ENCODE measurements around the gene RBM5.

Gene RBM5

GRCh38 chr3:50139308-50139707, 50.6 kb downstream of the RBM5 start:
- DNase-seq (ENCODE audit: insufficient read length, low spot score) (no peak), FAIRE-seq (no peak)

GRCh38 chr3:50139718-50140423, 51.2 kb downstream of the RBM5 start:
- TF ChIP-seq POLR2A (IDR thresholded peaks at IDR 0.05; ENCODE audit: low read depth, low read length), result no peak
- no peak for FAIRE-seq
- DNase-seq (ENCODE audit: insufficient read length, low spot score), result no peak

More at GRCh38 chr3:50139308-50139707, 50.6 kb downstream of the RBM5 start:
- TF ChIP-seq POLR2A (IDR thresholded peaks at IDR 0.05; ENCODE audit: low read depth, low read length), result no peak

- DNase-seq (ENCODE audit: insufficient read length, low spot score) (no peak), FAIRE-seq (no peak)
- no peak for TF ChIP-seq POLR2A (IDR thresholded peaks at IDR 0.05; ENCODE audit: low read depth, low read length)
These were observed 52.3 kb downstream of the RBM5 start for GRCh38 chr3:50140990-50141389.

GRCh38 chr3:50146316-50146901, 57.7 kb downstream of the RBM5 start:
- DNase-seq (ENCODE audit: insufficient read length, low spot score) (no peak), FAIRE-seq (no peak)
- TF ChIP-seq POLR2A (IDR thresholded peaks at IDR 0.05; ENCODE audit: low read depth, low read length), result no peak

GRCh38 chr3:50147016-50147415, 58.3 kb downstream of the RBM5 start:
- TF ChIP-seq POLR2A (IDR thresholded peaks at IDR 0.05; ENCODE audit: low read depth, low read length), result no peak
- no peak for FAIRE-seq
- DNase-seq (ENCODE audit: insufficient read length, low spot score), result no peak

- FAIRE-seq, result no peak
These were observed 58.7 kb downstream of the RBM5 start for GRCh38 chr3:50147447-50147846.

GRCh38 chr3:50147861-50148260, 59.1 kb downstream of the RBM5 start:
- no peak for FAIRE-seq
- TF ChIP-seq POLR2A (IDR thresholded peaks at IDR 0.05; ENCODE audit: low read depth, low read length), result no peak

More at GRCh38 chr3:50147447-50147846, 58.7 kb downstream of the RBM5 start:
- no peak for TF ChIP-seq POLR2A (IDR thresholded peaks at IDR 0.05; ENCODE audit: low read depth, low read length)
- no peak for DNase-seq (ENCODE audit: insufficient read length, low spot score)

GRCh38 chr3:50150404-50150750, 61.7 kb downstream of the RBM5 start:
- DNase-seq (ENCODE audit: insufficient read length, low spot score) (no peak), FAIRE-seq (no peak)
- no peak for TF ChIP-seq POLR2A (IDR thresholded peaks at IDR 0.05; ENCODE audit: low read depth, low read length)

More at GRCh38 chr3:50147861-50148260, 59.1 kb downstream of the RBM5 start:
- no peak for DNase-seq (ENCODE audit: insufficient read length, low spot score)

- DNase-seq (ENCODE audit: insufficient read length, low spot score) (no peak), FAIRE-seq (no peak)
These were observed 62.4 kb downstream of the RBM5 start for GRCh38 chr3:50150863-50151686.

GRCh38 chr3:50151728-50152127, 63.0 kb downstream of the RBM5 start:
- DNase-seq (ENCODE audit: insufficient read length, low spot score), result no peak
- TF ChIP-seq POLR2A (IDR thresholded peaks at IDR 0.05; ENCODE audit: low read depth, low read length), result no peak
- FAIRE-seq, result no peak

More at GRCh38 chr3:50150863-50151686, 62.4 kb downstream of the RBM5 start:
- no peak for TF ChIP-seq POLR2A (IDR thresholded peaks at IDR 0.05; ENCODE audit: low read depth, low read length)

GRCh38 chr3:50153782-50154475, 65.2 kb downstream of the RBM5 start:
- FAIRE-seq (no peak), DNase-seq (ENCODE audit: insufficient read length, low spot score) (no peak)
- no peak for TF ChIP-seq POLR2A (IDR thresholded peaks at IDR 0.05; ENCODE audit: low read depth, low read length)

GRCh38 chr3:50154476-50154839, 65.7 kb downstream of the RBM5 start:
- FAIRE-seq, result no peak
- no peak for TF ChIP-seq POLR2A (IDR thresholded peaks at IDR 0.05; ENCODE audit: low read depth, low read length)
- no peak for DNase-seq (ENCODE audit: insufficient read length, low spot score)

GRCh38 chr3:50154840-50155490, 66.2 kb downstream of the RBM5 start, which contains the start of gene SEMA3F:
Gene SEMA3F, plus strand, starts transcription at chr3:50155324. Its CDS starts 4,299 bp downstream, at chr3:50159623.
- DNase-seq (ENCODE audit: insufficient read length, low spot score) (peak; percentile 84), FAIRE-seq (no peak)
- peak; percentile 48; the same call in 1 of the 2 replicates for TF ChIP-seq POLR2A (IDR thresholded peaks at IDR 0.05; ENCODE audit: low read depth, low read length)
